Liver (tissue), 9 donors: ENCODE results near the gene BCAS1. TPM values are rescaled to one million over a fixed set of nuclear protein-coding genes. Genes with fewer than 3 reads are reported as not detected.
"Not testable (repeated sequence)": the region's sequence is repeated elsewhere in the genome, so short reads cannot be mapped to it uniquely, and the experiment has no call there.

Experiments
- DNase-seq: peaks from one replicate; pipeline ENCODE4 v3.0.0-alpha.2; 2017; ENCODE audit warnings: low spot score
- H3K27ac ChIP-seq, 2 donors: one replicate each; pipeline ENCODE4 v1.7.0; 2013; ENCODE audit warnings: inconsistent platforms in 2 of 2, low read length in 2 of 2, control low read depth in 1 of 2, low read depth in 1 of 2, mild to moderate bottlenecking in 1 of 2
- H3K27me3 ChIP-seq, 4 donors: one replicate each; pipeline versions ENCODE4 v1.6.1 to v1.7.0; 2013; ENCODE audit warnings: low read length in 3 of 4, inconsistent platforms in 1 of 4, mild to moderate bottlenecking in 1 of 4, moderate library complexity in 1 of 4; ENCODE audit not compliant: control insufficient read depth in 4 of 4, insufficient read depth in 4 of 4
- H3K36me3 ChIP-seq, 4 donors: one replicate each; pipeline versions ENCODE4 v1.6.1 to v1.7.0; 2013; ENCODE audit warnings: low read length in 3 of 4, mild to moderate bottlenecking in 3 of 4, low read depth in 1 of 4, moderate library complexity in 1 of 4; ENCODE audit not compliant: control insufficient read depth in 4 of 4, insufficient read depth in 3 of 4
- H3K4me1 ChIP-seq, 4 donors: one replicate each; pipeline versions ENCODE4 v1.6.1 to v1.7.0; 2013; ENCODE audit warnings: low read length in 3 of 4, mild to moderate bottlenecking in 3 of 4, moderate library complexity in 1 of 4; ENCODE audit not compliant: control insufficient read depth in 4 of 4, insufficient read depth in 4 of 4
- H3K4me3 ChIP-seq, 3 donors: one replicate each; pipeline versions ENCODE4 v1.6.1 to v1.7.0; 2013; ENCODE audit warnings: low read length in 3 of 3, control low read depth in 1 of 3, low read depth in 1 of 3, mild to moderate bottlenecking in 1 of 3
- H3K9ac ChIP-seq, 2 donors: one replicate each; pipeline ENCODE4 v1.7.0; 2013; ENCODE audit warnings: low read length in 2 of 2, mild to moderate bottlenecking in 2 of 2, moderate library complexity in 2 of 2, control low read depth in 1 of 2, low read depth in 1 of 2
- H3K9me3 ChIP-seq, 4 donors: one replicate each; pipeline versions ENCODE4 v1.6.1 to v1.7.0; 2013; ENCODE audit warnings: low read length in 3 of 4; ENCODE audit not compliant: control insufficient read depth in 4 of 4
- ATF3 ChIP-seq: IDR thresholded peaks from 2 replicates; pipeline ENCODE4 v1.6.1; 2016; ENCODE audit warnings: antibody characterized with exemption
- EGR1 ChIP-seq, 2 donors: IDR thresholded peaks; 2 replicates each; pipeline ENCODE4 v1.6.1; 2016 to 2018; ENCODE audit warnings: antibody characterized with exemption in 2 of 2, low read depth in 2 of 2
- FOXA1 ChIP-seq: IDR thresholded peaks from 2 replicates; pipeline ENCODE4 v1.6.1; 2016; ENCODE audit warnings: antibody characterized with exemption
- FOXA2 ChIP-seq: IDR thresholded peaks from 2 replicates; pipeline ENCODE4 v1.6.1; 2016; ENCODE audit warnings: antibody characterized with exemption
- HNF4A ChIP-seq, 2 donors: conservative IDR thresholded peaks; 2 replicates each; pipeline ENCODE4 v1.6.1; 2016; ENCODE audit warnings: antibody characterized with exemption in 2 of 2, mild to moderate bottlenecking in 2 of 2
- HNF4G ChIP-seq: IDR thresholded peaks from 2 replicates; pipeline ENCODE4 v1.6.1; 2016; ENCODE audit warnings: antibody characterized with exemption
- JUND ChIP-seq, 2 donors: IDR thresholded peaks; 2 replicates each; pipeline ENCODE4 v1.6.1; 2016; ENCODE audit warnings: antibody characterized with exemption in 2 of 2
- MAX ChIP-seq: IDR thresholded peaks from 2 replicates; pipeline ENCODE4 v1.6.1; 2016; ENCODE audit warnings: antibody characterized with exemption
- RAD21 ChIP-seq, 2 donors: IDR thresholded peaks; 2 replicates each; pipeline ENCODE4 v1.6.1; 2016; ENCODE audit warnings: antibody characterized with exemption in 2 of 2, mild to moderate bottlenecking in 2 of 2
- SP1 ChIP-seq: IDR thresholded peaks from 2 replicates; pipeline ENCODE4 v1.6.1; 2018; ENCODE audit warnings: antibody characterized with exemption, mild to moderate bottlenecking
- TAF1 ChIP-seq: conservative IDR thresholded peaks from 2 replicates; pipeline ENCODE4 v1.6.1; 2016; ENCODE audit warnings: antibody characterized with exemption, mild to moderate bottlenecking
- YY1 ChIP-seq: IDR thresholded peaks from 2 replicates; pipeline ENCODE4 v1.6.1; 2016; ENCODE audit warnings: antibody characterized with exemption, mild to moderate bottlenecking
- ZBTB33 ChIP-seq: IDR thresholded peaks from 2 replicates; pipeline ENCODE4 v1.6.1; 2016; ENCODE audit warnings: antibody characterized with exemption
- WGBS: extraction: QIAGEN DNeasy Blood & Tissue Kit; methylation state at CpG from one replicate; pipeline ENCODE4 v1.1.7; 2013; 5-methylcytosine and 5-hydroxymethylcytosine counted together
- polyA plus RNA-seq, 2 donors: library from polyadenylated mRNA; stranded (reverse) in 1 of 2; unstranded in 1 of 2; fragments of 200-250 nt in 1 of 2; fragments of >200 nt in 1 of 2; fragmentation: Nextera tagmentation in 1 of 2; extraction: Ambion mirVana in 1 of 2; gene quantifications; one replicate each; pipeline versions ENCODE4 v1.2.1 to v1.2.3, GENCODE V29; 2013 to 2015
- total RNA-seq, 2 donors: library from RNA; depleted of rRNA; stranded (reverse); fragments of >200 nt; gene quantifications; one replicate each; pipeline ENCODE4 v1.2.3, GENCODE V29; 2014
- donor health status: healthy.
- donor health status: healthy.
- donor health status: healthy.
- donor health status: healthy.
- donor health status: healthy.

BCAS1 gene
- total and polyA plus RNA-seq, 4 donors: under 0.01 to 0.93 (median 0.04) TPM

GRCh38 chr20:53934421-53935343 lies 135.7 kb downstream of the BCAS1 start:
- Histone ChIP-seq H3K4me1 (peaks cover 0 to 7% (median 4%) of the 10 kb centered on the region in 4 donors), H3K36me3 (no peaks in the 10 kb centered on the region), H3K4me3 (no peak overlapping the region), H3K27me3 (no peaks in the 10 kb centered on the region), H3K9me3 (no peaks in the 10 kb centered on the region), H3K27ac (peak overlapping the region; percentile 55 to 64), H3K9ac (no peak overlapping the region)
- TF ChIP-seq ATF3 (no peak), ZBTB33 (no peak), SP1 (peak; percentile 12), TAF1 (no peak), HNF4G (no peak)
- 63% methylated on average over 6 of the region's 6 CpGs for WGBS
- DNase-seq: no peak

GRCh38 chr20:53933232-53933846 lies 137.1 kb downstream of the BCAS1 start:
- Histone ChIP-seq H3K4me3 (no peak overlapping the region), H3K9me3 (no peaks in the 10 kb centered on the region), H3K9ac (no peak overlapping the region), H3K4me1 (no peaks in the 10 kb centered on the region), H3K36me3 (no peaks in the 10 kb centered on the region), H3K27me3 (no peaks in the 10 kb centered on the region), H3K27ac (no peak overlapping the region)
- 85% methylated on average over 2 of the region's 2 CpGs for WGBS
- DNase-seq: no peak
- TF ChIP-seq FOXA2 (no peak), HNF4G (no peak), JUND (IDR thresholded peaks at IDR 0.05) (no peak), TAF1 (no peak), SP1 (no peak), YY1 (no peak), MAX (no peak), FOXA1 (no peak), HNF4A (conservative IDR thresholded peaks at IDR 0.05) (no peak), RAD21 (IDR thresholded peaks at IDR 0.05) (no peak), EGR1 (IDR thresholded peaks at IDR 0.05; ENCODE audit: low read depth in 2 of 2) (no peak)

GRCh38 chr20:53932655-53933192 lies 137.7 kb downstream of the BCAS1 start:
- H3K4me3 ChIP-seq, H3K27me3 ChIP-seq, H3K27ac ChIP-seq, H3K4me1 ChIP-seq, H3K36me3 ChIP-seq, DNase-seq, H3K9me3 ChIP-seq, H3K9ac ChIP-seq: not testable (repeated sequence)
- 95% methylated on average over 5 of the region's 5 CpGs for WGBS
